Neural cell (in vitro differentiated cells): ENCODE measurements around the gene FAM168A. TPM values are rescaled to one million over a fixed set of nuclear protein-coding genes. Genes with fewer than 3 reads are reported as not detected.

ENCODE experiments used
- H2AFZ ChIP-seq: fragments of 200-600, 300-800 bp; sonication (generic), shearing (Covaris generic); 2 replicates; pipeline ENCODE4 v1.6.0; 2014; ENCODE audit warnings: low read depth, mild to moderate bottlenecking, antibody characterized with exemption, low read length, moderate library complexity
- H3F3A ChIP-seq: fragments of 200-600 bp; shearing (Covaris generic); 2 replicates; pipeline ENCODE4 v1.6.1; 2016; ENCODE audit warnings: mild to moderate bottlenecking, moderate library complexity, mixed read lengths, antibody characterized with exemption, low read length; ENCODE audit not compliant: insufficient read depth, poor library complexity, severe bottlenecking
- H3K27ac ChIP-seq: fragments of 200-600, 300-800 bp; sonication (generic), shearing (Covaris generic); 2 replicates; pipeline ENCODE4 v1.5.1; 2014; ENCODE audit warnings: mild to moderate bottlenecking, low read length, moderate library complexity
- H3K27me3 ChIP-seq: fragments of 300-800, 200-600 bp; sonication (generic), shearing (Covaris generic); 2 replicates; pipeline ENCODE4 v1.6.0; 2014; ENCODE audit warnings: mild to moderate bottlenecking, low read depth, low read length, moderate library complexity; ENCODE audit not compliant: insufficient read depth
- H3K36me3 ChIP-seq: fragments of 300-800, 200-600 bp; sonication (generic), shearing (Covaris generic); 2 replicates; pipeline ENCODE4 v1.5.1; 2014; ENCODE audit warnings: mild to moderate bottlenecking, antibody characterized with exemption, low read length, moderate library complexity; ENCODE audit not compliant: insufficient read depth
- H3K4me2 ChIP-seq: fragments of 300-800, 200-600 bp; sonication (generic), shearing (Covaris generic); 2 replicates; pipeline ENCODE4 v1.6.0; 2014; ENCODE audit warnings: mild to moderate bottlenecking, low read length
- H3K4me3 ChIP-seq: fragments of 300-800, 200-600 bp; sonication (generic), shearing (Covaris generic); 2 replicates; pipeline ENCODE4 v1.5.1; 2014; ENCODE audit warnings: mild to moderate bottlenecking, low read length, moderate library complexity
- H3K79me2 ChIP-seq: fragments of 200-600 bp; shearing (Covaris generic); replicated peaks from 2 replicates; pipeline ENCODE4 v1.6.0; 2014; ENCODE audit warnings: mild to moderate bottlenecking, low read length, moderate library complexity; ENCODE audit not compliant: insufficient read depth
- H3K9ac ChIP-seq: fragments of 300-800, 200-600 bp; sonication (generic), shearing (Covaris generic); 2 replicates; pipeline ENCODE4 v1.6.1; 2016; ENCODE audit warnings: mild to moderate bottlenecking, low read length, mixed read lengths
- H3K9me2 ChIP-seq: fragments of 200-600 bp; shearing (Covaris generic); 2 replicates; pipeline ENCODE4 v1.6.1; 2016; ENCODE audit warnings: mild to moderate bottlenecking, low read length, mixed read lengths; ENCODE audit not compliant: insufficient read depth
- H3K9me3 ChIP-seq: fragments of 200-600, 300-800 bp; sonication (generic), shearing (Covaris generic); 2 replicates; pipeline ENCODE4 v1.6.1; 2016; ENCODE audit warnings: mild to moderate bottlenecking, mixed run types, low read length, moderate library complexity, mixed read lengths
- H4K20me1 ChIP-seq: fragments of 200-600 bp; shearing (Covaris generic); 2 replicates; pipeline ENCODE4 v1.6.1; 2016; ENCODE audit warnings: mild to moderate bottlenecking, mixed run types; ENCODE audit not compliant: insufficient read depth
- EP300 ChIP-seq: fragments of 450-650 bp; conservative IDR thresholded peaks from 2 replicates; pipeline ENCODE4 v1.6.1; 2014; ENCODE audit warnings: antibody characterized with exemption, mild to moderate bottlenecking, moderate library complexity; ENCODE audit not compliant: poor library complexity, severe bottlenecking
- EZH2 ChIP-seq: fragments of 200-600, 300-800 bp; shearing (Covaris generic), sonication (generic); IDR thresholded peaks from 2 replicates; pipeline ENCODE4 v1.6.1; 2014; ENCODE audit warnings: antibody characterized with exemption, low read length, borderline replicate concordance, mild to moderate bottlenecking; ENCODE audit not compliant: insufficient read depth, poor library complexity, severe bottlenecking
- MXI1 ChIP-seq: fragments of 450-650 bp; conservative IDR thresholded peaks from 2 replicates; pipeline ENCODE4 v1.6.1; 2014; ENCODE audit warnings: antibody characterized with exemption, mild to moderate bottlenecking; ENCODE audit not compliant: poor library complexity, severe bottlenecking
- POLR2AphosphoS5 ChIP-seq: IDR thresholded peaks from 2 replicates; pipeline ENCODE4 v1.6.1; 2012
- RAD21 ChIP-seq: fragments of 450-650 bp; conservative IDR thresholded peaks from 2 replicates; pipeline ENCODE4 v1.6.1; 2014; ENCODE audit warnings: antibody characterized with exemption, mild to moderate bottlenecking, moderate library complexity
- REST ChIP-seq: IDR thresholded peaks from 2 replicates; pipeline ENCODE4 v1.6.1; 2012; ENCODE audit warnings: borderline replicate concordance
- SMC3 ChIP-seq: fragments of 450-650 bp; conservative IDR thresholded peaks from 2 replicates; pipeline ENCODE4 v1.6.1; 2014; ENCODE audit warnings: antibody characterized with exemption, mild to moderate bottlenecking, moderate library complexity; ENCODE audit not compliant: poor library complexity
- TAF1 ChIP-seq: IDR thresholded peaks from 2 replicates; pipeline ENCODE4 v1.6.1; 2012; ENCODE audit warnings: low read depth
- polyA plus RNA-seq: library from polyadenylated mRNA; depleted of rRNA; stranded (reverse); fragments of >200 nt; gene quantifications from 2 replicates; pipeline ENCODE4 v1.2.3, GENCODE V29; 2014
- TF ChIP-seq, protein P1 (sequence below): fragments of 450-650 bp; IDR thresholded peaks from 2 replicates; pipeline ENCODE4 v1.5.1; 2014; ENCODE audit warnings: antibody characterized with exemption, mild to moderate bottlenecking, moderate library complexity; ENCODE audit not compliant: poor library complexity, severe bottlenecking

The FAM168A gene
- polyA plus RNA-seq, 1 donor from 2014 or later, result 67.3 TPM

DNA sequence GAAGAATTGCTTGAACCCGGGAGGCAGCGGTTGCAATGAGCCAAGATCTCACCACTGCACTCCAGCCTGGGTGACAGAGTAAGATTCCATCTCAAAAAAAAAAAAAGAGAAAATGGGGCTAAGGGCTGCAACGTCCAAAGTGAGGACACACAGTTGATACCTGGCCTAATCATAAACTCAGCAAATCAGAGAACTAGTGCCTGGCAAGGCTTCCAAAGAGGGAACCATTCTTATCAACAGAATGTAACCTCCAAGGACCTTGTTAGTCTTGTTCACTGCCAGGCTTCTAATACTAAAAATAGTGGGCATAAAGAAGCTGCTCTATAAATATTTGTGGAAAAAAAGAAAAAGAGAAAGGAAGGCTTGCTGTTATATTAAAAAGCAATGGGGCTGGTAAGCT lies 42.3 kb downstream of the FAM168A start:
- Histone ChIP-seq H3K27me3 (no peaks in the 10 kb centered on the region), H3F3A (no peaks in the 10 kb centered on the region), H3K36me3 (no peaks in the 10 kb centered on the region), H3K4me2 (no peak overlapping the region), H3K9ac (no peak overlapping the region), H3K9me2 (no peaks in the 10 kb centered on the region), H3K4me3 (no peak overlapping the region), H4K20me1 (no peaks in the 10 kb centered on the region), H3K79me2 (peaks cover 28% of the 10 kb centered on the region), H2AFZ (no peak overlapping the region), H3K9me3 (no peaks in the 10 kb centered on the region), H3K27ac (no peak overlapping the region)
- no peak for TF ChIP-seq REST
- no peak for TF ChIP-seq MXI1
- no peak for TF ChIP-seq RAD21
- TF ChIP-seq, protein P1, sequence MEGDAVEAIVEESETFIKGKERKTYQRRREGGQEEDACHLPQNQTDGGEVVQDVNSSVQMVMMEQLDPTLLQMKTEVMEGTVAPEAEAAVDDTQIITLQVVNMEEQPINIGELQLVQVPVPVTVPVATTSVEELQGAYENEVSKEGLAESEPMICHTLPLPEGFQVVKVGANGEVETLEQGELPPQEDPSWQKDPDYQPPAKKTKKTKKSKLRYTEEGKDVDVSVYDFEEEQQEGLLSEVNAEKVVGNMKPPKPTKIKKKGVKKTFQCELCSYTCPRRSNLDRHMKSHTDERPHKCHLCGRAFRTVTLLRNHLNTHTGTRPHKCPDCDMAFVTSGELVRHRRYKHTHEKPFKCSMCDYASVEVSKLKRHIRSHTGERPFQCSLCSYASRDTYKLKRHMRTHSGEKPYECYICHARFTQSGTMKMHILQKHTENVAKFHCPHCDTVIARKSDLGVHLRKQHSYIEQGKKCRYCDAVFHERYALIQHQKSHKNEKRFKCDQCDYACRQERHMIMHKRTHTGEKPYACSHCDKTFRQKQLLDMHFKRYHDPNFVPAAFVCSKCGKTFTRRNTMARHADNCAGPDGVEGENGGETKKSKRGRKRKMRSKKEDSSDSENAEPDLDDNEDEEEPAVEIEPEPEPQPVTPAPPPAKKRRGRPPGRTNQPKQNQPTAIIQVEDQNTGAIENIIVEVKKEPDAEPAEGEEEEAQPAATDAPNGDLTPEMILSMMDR, result no peak
- no peak for TF ChIP-seq TAF1
- TF ChIP-seq EP300, result no peak
- no peak for TF ChIP-seq EZH2
- no peak for TF ChIP-seq SMC3
- TF ChIP-seq POLR2AphosphoS5, result no peak

DNA sequence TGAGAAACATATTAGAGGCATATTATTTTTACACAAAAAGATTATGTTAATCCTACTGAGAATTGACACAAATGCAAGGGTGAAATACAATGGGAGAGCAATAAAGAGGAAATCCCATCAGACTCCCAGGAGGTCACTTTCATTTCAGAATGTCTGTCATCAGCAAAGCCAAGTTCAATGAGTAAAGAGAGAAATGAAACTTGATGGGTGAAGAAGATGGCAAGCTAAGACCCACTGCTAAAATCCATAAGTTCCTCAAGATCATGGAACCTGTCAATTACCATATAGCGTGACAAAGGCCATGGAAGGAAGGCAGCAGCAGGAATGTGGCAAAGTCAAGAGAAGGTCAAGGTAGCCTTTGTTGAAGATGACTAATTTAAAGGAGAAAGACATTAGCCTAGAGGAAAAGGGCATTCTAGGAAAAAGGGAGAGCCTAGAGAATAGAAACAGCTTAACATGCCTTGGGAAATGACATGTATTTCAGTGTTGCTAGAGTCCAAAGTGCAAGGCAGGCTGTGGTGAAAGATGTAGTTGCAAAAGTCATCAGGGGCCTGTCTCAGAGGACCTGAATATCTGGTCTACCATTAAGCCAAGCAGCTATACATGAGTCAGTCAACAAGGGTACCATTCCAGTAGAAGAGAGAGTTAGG lies 43.1 kb downstream of the FAM168A start:
- H3K36me3 ChIP-seq, result no peaks in the 10 kb centered on the region
- no peaks in the 10 kb centered on the region for H4K20me1 ChIP-seq
- H3K79me2 ChIP-seq, result peaks cover 28% of the 10 kb centered on the region
- no peaks in the 10 kb centered on the region for H3K9me2 ChIP-seq
- H2AFZ ChIP-seq, result no peak overlapping the region
- H3K4me3 ChIP-seq, result no peak overlapping the region
- no peaks in the 10 kb centered on the region for H3K27me3 ChIP-seq
- H3K27ac ChIP-seq, result no peak overlapping the region
- H3K9ac ChIP-seq, result no peak overlapping the region
- no peaks in the 10 kb centered on the region for H3F3A ChIP-seq
- TF ChIP-seq TAF1 (no peak), SMC3 (no peak), MXI1 (no peak), EP300 (no peak), EZH2 (no peak), REST (no peak), POLR2AphosphoS5 (no peak), RAD21 (no peak)
- TF ChIP-seq, protein P1, result no peak
- H3K4me2 ChIP-seq, result no peak overlapping the region
- no peaks in the 10 kb centered on the region for H3K9me3 ChIP-seq
